Skeletal muscle tissue (tissue), 4 donors: ENCODE measurements around the gene PPARD. TPM values are rescaled to one million over a fixed set of nuclear protein-coding genes. Genes with fewer than 3 reads are reported as not detected.
"Not testable (repeated sequence)": the region's sequence is repeated elsewhere in the genome, so short reads cannot be mapped to it uniquely, and the experiment has no call there.

ENCODE experiments used
- H3K27ac ChIP-seq: one replicate; pipeline ENCODE4 v1.7.0; 2013; ENCODE audit warnings: mild to moderate bottlenecking, low read depth, low read length, inconsistent platforms
- H3K27me3 ChIP-seq, 3 donors: one replicate each; pipeline ENCODE4 v1.7.0; 2013; ENCODE audit warnings: low read length in 3 of 3; ENCODE audit not compliant: control insufficient read depth in 3 of 3, insufficient read depth in 3 of 3
- H3K36me3 ChIP-seq, 3 donors: one replicate each; pipeline ENCODE4 v1.7.0; 2013; ENCODE audit warnings: low read length in 3 of 3; ENCODE audit not compliant: control insufficient read depth in 3 of 3, insufficient read depth in 3 of 3
- H3K4me1 ChIP-seq, 3 donors: one replicate each; pipeline ENCODE4 v1.7.0; 2013; ENCODE audit warnings: low read length in 3 of 3, mild to moderate bottlenecking in 3 of 3; ENCODE audit not compliant: control insufficient read depth in 3 of 3, insufficient read depth in 3 of 3
- H3K4me3 ChIP-seq, 3 donors: one replicate each; pipeline ENCODE4 v1.7.0; 2013; ENCODE audit warnings: low read length in 3 of 3
- H3K9ac ChIP-seq, 3 donors: one replicate each; pipeline ENCODE4 v1.7.0; 2013; ENCODE audit warnings: low read length in 3 of 3, mild to moderate bottlenecking in 3 of 3, moderate library complexity in 2 of 3, low read depth in 1 of 3
- H3K9me3 ChIP-seq, 3 donors: one replicate each; pipeline ENCODE4 v1.7.0; 2013; ENCODE audit warnings: low read length in 3 of 3; ENCODE audit not compliant: control insufficient read depth in 3 of 3
- total RNA-seq: library from RNA; depleted of rRNA; stranded (reverse); fragments of >200 nt; gene quantifications from one replicate; pipeline ENCODE4 v1.2.3, GENCODE V29; 2014
- donor health status: Osteomylitis.

PPARD gene
- total RNA-seq, 1 donor from 2014 or later = 2.6 TPM

- peaks cover 18 to 26% (median 21%) of the 10 kb centered on the region in 3 donors for H3K36me3 ChIP-seq
- H3K4me1 ChIP-seq = peaks cover 0 to 8% (median 2%) of the 10 kb centered on the region in 3 donors
- H3K9me3 ChIP-seq = peaks cover 0 to 8% (median 3%) of the 10 kb centered on the region in 3 donors
- no peaks in the 10 kb centered on the region for H3K27me3 ChIP-seq
- H3K27ac ChIP-seq = no peak overlapping the region
- H3K4me3 ChIP-seq = no peak overlapping the region
- H3K9ac ChIP-seq = no peak overlapping the region
Observed at GRCh38 chr6:35429463-35429862, 87.1 kb downstream of the PPARD start.

GRCh38 chr6:35432291-35432690 is 89.9 kb downstream of the PPARD start:
- Histone ChIP-seq H3K27me3 (no peaks in the 10 kb centered on the region), H3K27ac (no peak overlapping the region), H3K36me3 (peaks cover 0 to 3% (median 0%) of the 10 kb centered on the region in 3 donors), H3K9ac (no peak overlapping the region), H3K9me3 (peaks cover 0 to 8% (median 3%) of the 10 kb centered on the region in 3 donors), H3K4me3 (no peak overlapping the region), H3K4me1 (peaks cover 3 to 10% (median 9%) of the 10 kb centered on the region in 3 donors)

GRCh38 chr6:35432702-35433101 is 90.3 kb downstream of the PPARD start:
- not testable (repeated sequence) for H3K9ac ChIP-seq, H3K36me3 ChIP-seq, H3K27me3 ChIP-seq, H3K4me3 ChIP-seq, H3K27ac ChIP-seq, H3K9me3 ChIP-seq
- H3K4me1 ChIP-seq = peaks cover 3 to 10% (median 9%) of the 10 kb centered on the region in 3 donors

GRCh38 chr6:35435074-35435837 is 92.9 kb downstream of the PPARD start:
- Histone ChIP-seq H3K27ac (no peak overlapping the region), H3K36me3 (no peaks in the 10 kb centered on the region), H3K4me3 (no peak overlapping the region), H3K9me3 (no peaks in the 10 kb centered on the region), H3K27me3 (no peaks in the 10 kb centered on the region), H3K4me1 (peaks cover 3 to 10% (median 9%) of the 10 kb centered on the region in 3 donors), H3K9ac (peak overlapping the region in 2 of 3 donors; percentile 21 to 28)

- H3K9ac ChIP-seq = no peak overlapping the region
- H3K4me3 ChIP-seq = no peak overlapping the region
- no peaks in the 10 kb centered on the region for H3K9me3 ChIP-seq
- H3K4me1 ChIP-seq = peaks cover 3 to 10% (median 9%) of the 10 kb centered on the region in 3 donors
- H3K27me3 ChIP-seq = no peaks in the 10 kb centered on the region
- no peaks in the 10 kb centered on the region for H3K36me3 ChIP-seq
- no peak overlapping the region for H3K27ac ChIP-seq
Observed at GRCh38 chr6:35436071-35436857, 93.9 kb downstream of the PPARD start.

GRCh38 chr6:35438378-35439065 is 96.2 kb downstream of the PPARD start:
- H3K27me3 ChIP-seq, H3K36me3 ChIP-seq, H3K9ac ChIP-seq, H3K9me3 ChIP-seq, H3K4me3 ChIP-seq, H3K27ac ChIP-seq: not testable (repeated sequence)
- H3K4me1 ChIP-seq = peaks cover 3 to 10% (median 9%) of the 10 kb centered on the region in 3 donors

- Histone ChIP-seq H3K9ac (no peak overlapping the region), H3K36me3 (no peaks in the 10 kb centered on the region), H3K4me1 (peaks cover 3 to 10% (median 9%) of the 10 kb centered on the region in 3 donors), H3K4me3 (no peak overlapping the region), H3K9me3 (no peaks in the 10 kb centered on the region), H3K27ac (no peak overlapping the region), H3K27me3 (no peaks in the 10 kb centered on the region)
Observed at GRCh38 chr6:35439308-35439707, 97.0 kb downstream of the PPARD start.

GRCh38 chr6:35441205-35441604 is 98.8 kb downstream of the PPARD start:
- no peaks in the 10 kb centered on the region for H3K4me1 ChIP-seq
- H3K4me3 ChIP-seq = no peak overlapping the region
- no peaks in the 10 kb centered on the region for H3K27me3 ChIP-seq
- peaks cover 0 to 2% (median 0%) of the 10 kb centered on the region in 3 donors for H3K36me3 ChIP-seq
- no peak overlapping the region for H3K27ac ChIP-seq
- no peak overlapping the region for H3K9ac ChIP-seq
- no peaks in the 10 kb centered on the region for H3K9me3 ChIP-seq

- no peaks in the 10 kb centered on the region for H3K9me3 ChIP-seq
- H3K27ac ChIP-seq = no peak overlapping the region
- no peak overlapping the region for H3K4me3 ChIP-seq
- no peaks in the 10 kb centered on the region for H3K4me1 ChIP-seq
- H3K27me3 ChIP-seq = no peaks in the 10 kb centered on the region
- no peak overlapping the region for H3K9ac ChIP-seq
- H3K36me3 ChIP-seq = peaks cover 0 to 2% (median 0%) of the 10 kb centered on the region in 3 donors
Observed at GRCh38 chr6:35441642-35442041, 99.3 kb downstream of the PPARD start.
